C4-2B (cell line): ENCODE results near the gene KRTAP10-10.
"Not testable (repeated sequence)": the region's sequence is repeated elsewhere in the genome, so short reads cannot be mapped to it uniquely, and the experiment has no call there.

Experiments used
- ZFX ChIP-seq: fragments of 450-650 bp; IDR thresholded peaks from 2 replicates; pipeline ENCODE4 v1.6.1; 2017
- TF ChIP-seq, protein P1 (sequence below): fragments of 450-650 bp; conservative IDR thresholded peaks from 2 replicates; pipeline ENCODE4 v1.5.1; 2017; ENCODE audit warnings: mild to moderate bottlenecking

DNA sequence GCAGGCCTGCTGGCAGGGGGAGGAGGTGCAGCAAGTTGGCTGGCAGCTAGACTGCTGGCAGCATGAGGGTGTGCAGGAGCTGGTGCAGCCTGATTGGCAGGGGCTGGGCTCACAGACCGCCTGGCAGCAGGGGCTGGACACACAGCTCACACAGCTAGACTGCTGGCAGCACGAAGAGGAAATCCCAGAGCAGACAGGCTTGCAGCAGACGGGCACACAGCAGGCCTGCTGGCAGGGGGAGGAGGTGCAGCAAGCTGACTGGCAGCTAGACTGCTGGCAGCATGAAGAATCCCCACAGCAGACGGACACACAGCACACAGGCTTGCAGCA is 45.4 kb upstream of the KRTAP10-10 start:
- TF ChIP-seq, protein P1, sequence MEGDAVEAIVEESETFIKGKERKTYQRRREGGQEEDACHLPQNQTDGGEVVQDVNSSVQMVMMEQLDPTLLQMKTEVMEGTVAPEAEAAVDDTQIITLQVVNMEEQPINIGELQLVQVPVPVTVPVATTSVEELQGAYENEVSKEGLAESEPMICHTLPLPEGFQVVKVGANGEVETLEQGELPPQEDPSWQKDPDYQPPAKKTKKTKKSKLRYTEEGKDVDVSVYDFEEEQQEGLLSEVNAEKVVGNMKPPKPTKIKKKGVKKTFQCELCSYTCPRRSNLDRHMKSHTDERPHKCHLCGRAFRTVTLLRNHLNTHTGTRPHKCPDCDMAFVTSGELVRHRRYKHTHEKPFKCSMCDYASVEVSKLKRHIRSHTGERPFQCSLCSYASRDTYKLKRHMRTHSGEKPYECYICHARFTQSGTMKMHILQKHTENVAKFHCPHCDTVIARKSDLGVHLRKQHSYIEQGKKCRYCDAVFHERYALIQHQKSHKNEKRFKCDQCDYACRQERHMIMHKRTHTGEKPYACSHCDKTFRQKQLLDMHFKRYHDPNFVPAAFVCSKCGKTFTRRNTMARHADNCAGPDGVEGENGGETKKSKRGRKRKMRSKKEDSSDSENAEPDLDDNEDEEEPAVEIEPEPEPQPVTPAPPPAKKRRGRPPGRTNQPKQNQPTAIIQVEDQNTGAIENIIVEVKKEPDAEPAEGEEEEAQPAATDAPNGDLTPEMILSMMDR, result not testable (repeated sequence)
- TF ChIP-seq ZFX, result not testable (repeated sequence)
